GM08714 (cell line): ENCODE data around the gene KCNK16.

Source experiments
- H3K4me3 ChIP-seq: fragments of 200-500 bp; sonication (Bioruptor generic); 2 replicates; pipeline ENCODE4 v1.5.1; 2014; ENCODE audit warnings: mild to moderate bottlenecking, low read length, inconsistent platforms
- ZNF274 ChIP-seq: IDR thresholded peaks from 2 replicates; pipeline ENCODE4 v1.6.1; 2012; ENCODE audit warnings: mild to moderate bottlenecking, low read depth, low read length

KCNK16 gene

GRCh38 chr6:39322306-39322850, at the start of gene KCNK16:
KCNK16 (minus strand) TSS chr6:39322702; CDS start chr6:39322540, 162 bp downstream.
- H3K4me3 ChIP-seq: no peak within 1 kb of the TSS

GRCh38 chr6:39370390-39370789, 47.9 kb upstream of the KCNK16 start:
- no peak for TF ChIP-seq ZNF274
- no peak overlapping the region for H3K4me3 ChIP-seq

More at GRCh38 chr6:39322306-39322850, at the start of gene KCNK16:
- TF ChIP-seq ZNF274: no peak

- no peak overlapping the region for H3K4me3 ChIP-seq
- no peak for TF ChIP-seq ZNF274
Measured at GRCh38 chr6:39369987-39370386, 47.5 kb upstream of the KCNK16 start.

- no peak overlapping the region for H3K4me3 ChIP-seq
- TF ChIP-seq ZNF274: no peak
Measured at GRCh38 chr6:39367700-39368099, 45.2 kb upstream of the KCNK16 start.

- no peak for TF ChIP-seq ZNF274
- no peak overlapping the region for H3K4me3 ChIP-seq
Measured at GRCh38 chr6:39366931-39367618, 44.6 kb upstream of the KCNK16 start.

GRCh38 chr6:39365281-39366074, 43.0 kb upstream of the KCNK16 start:
- no peak for TF ChIP-seq ZNF274
- H3K4me3 ChIP-seq: no peak overlapping the region

GRCh38 chr6:39363280-39363679, 40.8 kb upstream of the KCNK16 start:
- H3K4me3 ChIP-seq: no peak overlapping the region
- no peak for TF ChIP-seq ZNF274

- H3K4me3 ChIP-seq: no peak overlapping the region
Measured at GRCh38 chr6:39362487-39362865, 40.0 kb upstream of the KCNK16 start.

GRCh38 chr6:39361657-39362486, 39.4 kb upstream of the KCNK16 start:
- no peak overlapping the region for H3K4me3 ChIP-seq
- TF ChIP-seq ZNF274: no peak

More at GRCh38 chr6:39362487-39362865, 40.0 kb upstream of the KCNK16 start:
- no peak for TF ChIP-seq ZNF274

GRCh38 chr6:39360378-39360777, 37.9 kb upstream of the KCNK16 start:
- no peak for TF ChIP-seq ZNF274

GRCh38 chr6:39357998-39358686, 35.6 kb upstream of the KCNK16 start:
- H3K4me3 ChIP-seq: no peak overlapping the region
- TF ChIP-seq ZNF274: no peak

More at GRCh38 chr6:39360378-39360777, 37.9 kb upstream of the KCNK16 start:
- H3K4me3 ChIP-seq: no peak overlapping the region

GRCh38 chr6:39353698-39354315, 31.3 kb upstream of the KCNK16 start:
- H3K4me3 ChIP-seq: no peak overlapping the region
- TF ChIP-seq ZNF274: no peak
